Colonic mucosa (tissue), 4 donors: Measurements from ENCODE around the gene CBR4. TPM values are rescaled to one million over a fixed set of nuclear protein-coding genes. Genes with fewer than 3 reads are reported as not detected.

Source experiments
- DNase-seq: peaks from one replicate; pipeline ENCODE4 v3.0.0-alpha.2; 2020
- H3K27ac ChIP-seq: fragments of 200-600 bp; one replicate; pipeline ENCODE4 v1.8.0; 2021
- H3K27me3 ChIP-seq: fragments of 200-600 bp; one replicate; pipeline ENCODE4 v1.8.0; 2021
- H3K36me3 ChIP-seq: fragments of 200-600 bp; one replicate; pipeline ENCODE4 v1.8.0; 2021
- H3K4me1 ChIP-seq: fragments of 200-600 bp; one replicate; pipeline ENCODE4 v1.8.0; 2021; ENCODE audit warnings: mild to moderate bottlenecking
- H3K4me3 ChIP-seq: fragments of 200-600 bp; one replicate; pipeline ENCODE4 v1.8.0; 2021
- H3K9ac ChIP-seq, 2 donors: one replicate each; pipeline ENCODE4 v1.7.0; 2013; ENCODE audit warnings: control low read depth in 2 of 2, low read depth in 2 of 2, low read length in 2 of 2
- H3K9me3 ChIP-seq: fragments of 200-600 bp; one replicate; pipeline ENCODE4 v1.8.0; 2021
- CTCF ChIP-seq: fragments of 200-600 bp; IDR thresholded peaks from one replicate; pipeline ENCODE4 v1.8.0; 2022; ENCODE audit warnings: antibody characterized with exemption, mild to moderate bottlenecking
- intact Hi-C: fragments of 100-400 bp; cut with DNase I; formaldehyde crosslinking; loops from one replicate; pipeline ENCODE4 v1.14.1; 2022
- total RNA-seq, 2 donors: library from RNA; stranded (reverse); fragmentation: NEBNext Ultra II Directional in 1 of 2; extraction: Animal tissue kit (Norgen Biotek cat#: 25700) in 1 of 2; gene quantifications; one replicate each; pipeline ENCODE4 v1.2.1, GENCODE V29; 2021
- donor health status: healthy.
- donor health status: DM: no; HTN: no; CAD: no.
- donor health status: DM: no; HTN: no; CAD: no.

Gene CBR4
- total RNA-seq, 2 donors from 2014 or later = 25.1 to 28.6 TPM

DNA sequence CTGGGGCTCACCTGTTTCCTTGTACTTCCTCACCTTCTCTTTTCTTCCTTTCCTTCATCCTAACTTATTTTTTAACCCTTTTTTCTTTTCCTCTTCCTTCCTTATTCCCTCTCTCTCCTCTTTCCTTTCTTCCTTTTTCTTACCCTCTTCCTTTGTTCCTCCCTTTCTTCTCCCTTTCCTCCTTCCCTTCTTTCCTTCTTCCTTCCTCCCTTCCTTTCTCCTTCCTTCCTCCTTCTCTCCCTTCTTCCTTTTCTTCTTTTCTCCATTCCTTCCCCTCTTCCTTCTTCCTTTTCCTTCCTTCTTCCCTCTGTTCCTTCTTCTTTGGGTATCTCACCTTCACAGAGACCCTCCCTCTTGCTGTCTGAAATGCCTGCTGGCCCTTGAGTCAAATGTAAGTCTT, 22.1 kb upstream of the CBR4 start:
- no peak for DNase-seq
- Histone ChIP-seq H3K9ac (no peak overlapping the region), H3K9me3 (no peaks in the 10 kb centered on the region), H3K4me1 (no peaks in the 10 kb centered on the region), H3K4me3 (no peak overlapping the region), H3K27me3 (no peaks in the 10 kb centered on the region), H3K27ac (no peak overlapping the region), H3K36me3 (no peaks in the 10 kb centered on the region)
- no peak for TF ChIP-seq CTCF
- intact Hi-C loops = no loop called here

DNA sequence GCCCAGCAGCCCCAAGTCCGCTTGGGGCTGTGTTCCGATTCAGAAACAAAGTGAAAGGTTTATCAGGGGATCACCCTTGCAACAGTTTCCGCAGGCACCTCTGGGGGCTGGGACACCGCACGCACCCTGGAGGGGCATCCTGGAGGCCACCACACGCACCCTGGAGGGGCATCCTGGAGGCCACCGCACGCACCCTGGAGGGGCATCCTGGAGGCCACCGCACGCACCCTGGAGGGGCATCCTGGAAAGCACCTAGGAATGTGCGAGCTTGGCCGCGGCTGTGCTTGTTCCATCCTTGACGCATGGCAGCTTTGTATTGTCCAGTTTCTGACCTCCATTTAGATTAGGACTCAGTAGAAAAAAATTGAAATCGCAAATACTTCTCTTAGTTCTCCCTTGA, 21.3 kb upstream of the CBR4 start:
- Histone ChIP-seq H3K4me3 (no peak overlapping the region), H3K9ac (no peak overlapping the region), H3K27ac (no peak overlapping the region), H3K9me3 (no peaks in the 10 kb centered on the region), H3K27me3 (no peaks in the 10 kb centered on the region), H3K4me1 (no peaks in the 10 kb centered on the region), H3K36me3 (no peaks in the 10 kb centered on the region)
- no peak for TF ChIP-seq CTCF
- intact Hi-C loops = no loop called here
- DNase-seq = no peak

DNA sequence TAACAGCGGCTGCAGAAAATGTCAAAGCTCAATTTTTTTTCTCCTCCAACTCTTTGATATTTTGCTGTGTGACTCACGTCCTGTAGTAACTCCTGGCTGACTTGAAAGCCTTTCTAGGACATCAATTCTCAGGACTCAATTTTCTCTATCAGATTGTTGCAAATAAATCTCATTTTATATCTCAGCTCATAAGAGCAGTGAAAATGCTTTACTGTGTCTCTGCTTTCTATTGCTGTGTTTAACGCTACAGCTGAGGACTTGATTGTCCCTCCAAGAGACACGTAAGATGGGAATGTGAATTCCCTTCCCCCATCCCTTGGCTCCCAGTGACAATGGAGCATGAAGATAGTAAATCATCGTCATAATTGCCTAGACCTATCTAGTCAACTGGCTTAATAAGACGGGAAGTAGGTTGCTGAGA, 20.5 kb upstream of the CBR4 start:
- no peak for DNase-seq
- Histone ChIP-seq H3K36me3 (no peaks in the 10 kb centered on the region), H3K9ac (no peak overlapping the region), H3K9me3 (no peaks in the 10 kb centered on the region), H3K27ac (no peak overlapping the region), H3K27me3 (no peaks in the 10 kb centered on the region), H3K4me1 (no peaks in the 10 kb centered on the region), H3K4me3 (no peak overlapping the region)
- no peak for TF ChIP-seq CTCF
- intact Hi-C loops = no loop called here

- DNase-seq = no peak
- TF ChIP-seq CTCF = no peak
- Histone ChIP-seq H3K36me3 (no peaks in the 10 kb centered on the region), H3K9ac (no peak overlapping the region), H3K4me3 (no peak overlapping the region), H3K4me1 (no peaks in the 10 kb centered on the region), H3K27ac (no peak overlapping the region), H3K27me3 (no peaks in the 10 kb centered on the region), H3K9me3 (no peaks in the 10 kb centered on the region)
- intact Hi-C loops = loop anchor here (10.0 kb wide), 1 partner anchor 245 kb away; the partner anchor contains the start of gene SH3RF1
Measured at GRCh38 chr4:169029947-169030346, 19.9 kb upstream of the CBR4 start.

DNA sequence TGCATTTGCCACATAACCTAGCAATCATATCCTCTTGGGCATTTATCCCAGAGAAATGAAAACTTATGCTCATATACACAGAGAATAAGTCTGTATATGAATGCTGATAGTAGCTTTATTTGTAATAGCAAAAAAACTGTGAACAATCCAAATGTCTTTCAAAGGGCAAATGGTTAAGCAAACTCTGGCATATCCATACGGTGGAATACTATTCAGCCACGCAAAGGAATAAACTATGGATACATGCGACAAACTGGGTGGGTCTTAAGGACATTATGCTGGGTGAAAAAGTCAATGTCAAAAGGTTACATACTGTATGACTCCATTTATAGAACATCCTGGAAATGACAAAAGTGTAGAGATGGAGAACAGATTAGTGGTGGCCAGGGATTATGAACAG, 17.6 kb upstream of the CBR4 start:
- Histone ChIP-seq H3K9me3 (no peaks in the 10 kb centered on the region), H3K4me3 (no peak overlapping the region), H3K36me3 (no peaks in the 10 kb centered on the region), H3K4me1 (no peaks in the 10 kb centered on the region), H3K27me3 (no peaks in the 10 kb centered on the region), H3K9ac (no peak overlapping the region), H3K27ac (no peak overlapping the region)
- no peak for TF ChIP-seq CTCF
- intact Hi-C loops = loop anchor here (10.0 kb wide), 1 partner anchor 247 kb away; the partner anchor contains the start of gene SH3RF1
- DNase-seq = no peak
